B cell (primary cell): ENCODE results near the gene BZW1. TPM values are rescaled to one million over a fixed set of nuclear protein-coding genes. Genes with fewer than 3 reads are reported as not detected.

Source experiments
- ATAC-seq: fragments of 200-7000 bp; cut with Tn5 transposase; one replicate; pipeline ENCODE4 v1.10.0; 2021; ENCODE audit warnings: low read depth, mild to moderate bottlenecking, moderate number of reproducible peaks, moderate library complexity
- CTCF ChIA-PET: fragments of 350-600 bp; sonication (Branson Sonifier 250); formaldehyde crosslinking; loops from one replicate; lab custom pipeline; 2021; ENCODE audit warnings: antibody characterized with exemption, inconsistent platforms; lab: Charles Lee
- POLR2A ChIA-PET: fragments of 350-600 bp; sonication (Branson Sonifier 250); formaldehyde crosslinking; loops from one replicate; lab custom pipeline; 2021; ENCODE audit warnings: antibody characterized with exemption; lab: Charles Lee
- DNase-seq: peaks from one replicate; pipeline ENCODE4 v3.0.0; 2013
- H2AFZ ChIP-seq: 2 replicates; pipeline ENCODE4 v1.6.1; 2012; ENCODE audit warnings: mild to moderate bottlenecking, low read depth, low read length; ENCODE audit not compliant: insufficient read depth, poor library complexity, severe bottlenecking
- H3K27ac ChIP-seq, 2 donors: 1 replicate in 1 of 2; 2 replicates in 1 of 2; pipeline ENCODE4 v1.5.1; 2012 to 2013; ENCODE audit warnings: low read length in 2 of 2, mild to moderate bottlenecking in 2 of 2, moderate library complexity in 1 of 2
- H3K27me3 ChIP-seq, 4 experiments: fragments of 200-600 bp in 1 of 4; sonication (generic) in 1 of 4; replicated peaks in 1 of 4; 1 replicate in 2 of 4; 2 replicates in 2 of 4; pipeline versions ENCODE4 v1.6.1 to v1.7.0; 2013 to 2016; ENCODE audit warnings: low read length in 3 of 4, mild to moderate bottlenecking in 2 of 4, mixed read lengths in 1 of 4, moderate library complexity in 1 of 4; ENCODE audit not compliant: insufficient read depth in 4 of 4, control insufficient read depth in 3 of 4; ENCODE audit errors: control extremely low read depth in 1 of 4
- H3K36me3 ChIP-seq, 2 experiments: replicated peaks in 1 of 2; 1 replicate in 1 of 2; 2 replicates in 1 of 2; pipeline versions ENCODE4 v1.6.1 to v1.7.1; 2013; ENCODE audit warnings: low read length in 1 of 2; ENCODE audit not compliant: insufficient read depth in 2 of 2, control insufficient read depth in 1 of 2; ENCODE audit errors: control extremely low read depth in 1 of 2, extremely low read depth in 1 of 2
- H3K4me1 ChIP-seq, 2 donors: fragments of 200-600 bp in 1 of 2; sonication (generic) in 1 of 2; 1 replicate in 1 of 2; 2 replicates in 1 of 2; pipeline versions ENCODE4 v1.5.1 to v1.6.1; 2013 to 2017; ENCODE audit warnings: low read length in 2 of 2; ENCODE audit not compliant: control insufficient read depth in 2 of 2, insufficient read depth in 2 of 2
- H3K4me2 ChIP-seq: replicated peaks from 2 replicates; pipeline ENCODE3; 2012; ENCODE audit warnings: mild to moderate bottlenecking, low read depth, low read length; ENCODE audit not compliant: poor library complexity, severe bottlenecking
- H3K4me3 ChIP-seq, 5 experiments: fragments of 200-600 bp in 1 of 5; sonication (generic) in 1 of 5; 1 replicate in 3 of 5; 2 replicates in 2 of 5; pipeline versions ENCODE4 v1.5.1 to v1.7.0; 2011 to 2016; ENCODE audit warnings: low read length in 4 of 5, mild to moderate bottlenecking in 4 of 5, low read depth in 2 of 5, control low read depth in 1 of 5, moderate library complexity in 1 of 5; ENCODE audit not compliant: insufficient read depth in 1 of 5; ENCODE audit errors: control extremely low read depth in 1 of 5, extremely low read depth in 1 of 5
- H3K79me2 ChIP-seq: fragments of 200-600 bp; sonication (generic); one replicate; pipeline ENCODE4 v1.6.0; 2016; ENCODE audit warnings: low read length; ENCODE audit not compliant: control insufficient read depth, insufficient read depth
- H3K9ac ChIP-seq: fragments of 200-600 bp; sonication (generic); 2 replicates; pipeline ENCODE4 v1.6.1; 2017; ENCODE audit warnings: mild to moderate bottlenecking, low read length, moderate library complexity
- H3K9me3 ChIP-seq, 3 donors: one replicate each; pipeline versions ENCODE4 v1.6.1 to v1.7.1; 2013; ENCODE audit warnings: low read length in 2 of 3; ENCODE audit not compliant: control insufficient read depth in 2 of 3, insufficient read depth in 1 of 3; ENCODE audit errors: control extremely low read depth in 1 of 3
- H4K20me1 ChIP-seq: 2 replicates; pipeline ENCODE4 v1.6.0; 2012; ENCODE audit warnings: mild to moderate bottlenecking, low read length; ENCODE audit not compliant: insufficient read depth, control insufficient read depth, poor library complexity, severe bottlenecking
- H3K27ac Mint-ChIP-seq: one replicate; pipeline ENCODE4 v1.8.0; 2021; ENCODE audit warnings: mixed read lengths
- H3K27me3 Mint-ChIP-seq: one replicate; pipeline ENCODE4 v1.8.0; 2021; ENCODE audit warnings: mixed read lengths
- H3K4me1 Mint-ChIP-seq: one replicate; pipeline ENCODE4 v1.8.0; 2021; ENCODE audit warnings: mixed read lengths
- H3K4me3 Mint-ChIP-seq: one replicate; pipeline ENCODE4 v1.8.0; 2021; ENCODE audit warnings: mixed read lengths
- H3K9me3 Mint-ChIP-seq: one replicate; pipeline ENCODE4 v1.8.0; 2022; ENCODE audit warnings: mixed read lengths; ENCODE audit not compliant: insufficient read depth
- CTCF ChIP-seq: fragments of 200-600 bp; IDR thresholded peaks from one replicate; pipeline ENCODE4 v1.8.0; 2022; ENCODE audit warnings: antibody characterized with exemption, mild to moderate bottlenecking
- EZH2 ChIP-seq: IDR thresholded peaks from 2 replicates; pipeline ENCODE4 v1.6.1; 2012; ENCODE audit warnings: borderline replicate concordance, low read depth, mild to moderate bottlenecking, moderate library complexity, low read length; ENCODE audit not compliant: insufficient read depth, poor library complexity, severe bottlenecking
- WGBS: methylation state at CpG from one replicate; pipeline ENCODE4 v1.1.5; 2013; ENCODE audit warnings: missing lambda C conversion rate; ENCODE audit not compliant: insufficient coverage; 5-methylcytosine and 5-hydroxymethylcytosine counted together
- intact Hi-C: fragments of 100-400 bp; cut with micrococcal nuclease; formaldehyde crosslinking; loops from one replicate; pipeline ENCODE4 v1.10.0; 2022
- polyA minus RNA-seq: library from RNA; depleted of rRNA, polyadenylated mRNA; stranded (reverse); fragments of >200 nt; gene quantifications from 2 replicates; pipeline ENCODE4 v1.2.3, GENCODE V29; 2012
- polyA plus RNA-seq: library from polyadenylated mRNA; depleted of rRNA; stranded (reverse); fragments of >200 nt; gene quantifications from 2 replicates; pipeline ENCODE4 v1.2.3, GENCODE V29; 2012
- total RNA-seq, 2 donors: library from RNA; stranded (reverse); fragments of 120-200 nt in 1 of 2; gene quantifications; 1 replicate in 1 of 2; 2 replicates in 1 of 2; pipeline versions ENCODE4 v1.2.3 to v1.2.4, GENCODE V29; 2013 to 2022

Gene BZW1
- 109 and 120 TPM in 2 replicates for total RNA-seq
- total RNA-seq (2013) = 161 TPM
- 53.8 and 91.4 TPM in 2 replicates for polyA plus RNA-seq
- 90.5 and 134 TPM in 2 replicates for polyA minus RNA-seq

GRCh38 chr2:200811333-200812121, at the start of gene BZW1:
TSS of gene BZW1 (plus strand) at chr2:200811910. CDS start at chr2:200813218, 1,308 bp downstream.
- ATAC-seq (peak; percentile 80), DNase-seq (peak; percentile 99)
- peaks cover 36% of the 10 kb centered on the region for H4K20me1 ChIP-seq
- ChIA-PET CTCF (interaction anchor here (0.9 to 2.2 kb wide), 3 partner anchors 8 to 98 kb away, joined by 3 to 10 read pairs (median 4); partner anchors contain the start of gene CLK1), POLR2A (interaction anchor here (0.8 to 1.6 kb wide), 4 partner anchors 52 to 641 kb away, joined by 3 to 24 read pairs (median 6); partner anchors contain the start of genes CFLAR and CLK1)
- peak within 1 kb of the TSS; percentile 94 for H3K4me3 Mint-ChIP-seq
- H2AFZ ChIP-seq = peak within 1 kb of the TSS; percentile 91
- peaks cover 19 to 24% of the 10 kb centered on the region in 2 donors for H3K4me1 ChIP-seq
- H3K4me2 ChIP-seq = peak within 1 kb of the TSS; percentile 79
- H3K27ac Mint-ChIP-seq = peak within 1 kb of the TSS; percentile 99
- H3K4me3 ChIP-seq = peak within 1 kb of the TSS; percentile 75 to 93 (median 92)
- no peaks in the 10 kb centered on the region for H3K27me3 ChIP-seq
- H3K27ac ChIP-seq = peak within 1 kb of the TSS; percentile 99
- no peaks in the 10 kb centered on the region for H3K9me3 ChIP-seq
- peaks cover 20 to 36% of the 10 kb centered on the region in 2 experiments for H3K36me3 ChIP-seq
- WGBS = 0% methylated on average over 50 of the region's 75 CpGs
- peaks cover 33% of the 10 kb centered on the region for H3K79me2 ChIP-seq
- peak within 1 kb of the TSS; percentile 96 for H3K9ac ChIP-seq
- intact Hi-C loops = loop anchor here (1.0 to 10.0 kb wide), 13 partner anchors 53 to 1566 kb away; partner anchors contain the start of genes BMPR2, CFLAR, CLK1 and FZD7
- H3K27me3 Mint-ChIP-seq = no peaks in the 10 kb centered on the region
- H3K9me3 Mint-ChIP-seq = no peaks in the 10 kb centered on the region
- H3K4me1 Mint-ChIP-seq = peaks cover 39% of the 10 kb centered on the region
- TF ChIP-seq CTCF (no peak), EZH2 (no peak)

- 92% methylated on average over 4 of the region's 4 CpGs for WGBS
- intact Hi-C loops = no loop called here
- DNase-seq (no peak), ATAC-seq (no peak)
- Mint-ChIP-seq H3K4me1 (no peaks in the 10 kb centered on the region), H3K4me3 (no peak overlapping the region), H3K27me3 (peaks cover 25% of the 10 kb centered on the region), H3K27ac (no peak overlapping the region), H3K9me3 (no peaks in the 10 kb centered on the region)
- Histone ChIP-seq H3K27me3 (no peaks in the 10 kb centered on the region), H2AFZ (no peak overlapping the region), H3K9ac (no peak overlapping the region), H4K20me1 (no peaks in the 10 kb centered on the region), H3K9me3 (no peaks in the 10 kb centered on the region), H3K79me2 (no peaks in the 10 kb centered on the region), H3K4me3 (no peak overlapping the region), H3K27ac (no peak overlapping the region), H3K4me1 (no peaks in the 10 kb centered on the region), H3K4me2 (no peak overlapping the region), H3K36me3 (no peaks in the 10 kb centered on the region)
- CTCF ChIA-PET = interaction anchor here (1.4 kb wide), 1 partner anchor 59 kb away, joined by 4 read pairs; no protein-coding TSS in a partner anchor
- no peak for TF ChIP-seq CTCF
- TF ChIP-seq EZH2 = no peak
- POLR2A ChIA-PET = no interaction called here
These were observed 49.6 kb upstream of the BZW1 start for GRCh38 chr2:200762127-200762526.
